Keratinocyte (primary cell): Measurements from ENCODE around the gene SPON1. TPM values are rescaled to one million over a fixed set of nuclear protein-coding genes. Genes with fewer than 3 reads are reported as not detected.

Experiments used
- DNase-seq: peaks from one replicate; pipeline ENCODE4 v3.0.0-alpha.2; 2011; ENCODE audit warnings: low read depth, missing footprints, low spot score
- FAIRE-seq: peaks from 2 replicates; lab custom pipeline; 2011; peaks lifted over from hg19 to GRCh38; lab: Jason Lieb, UNC
- H2AFZ ChIP-seq: 2 replicates; pipeline ENCODE4 v1.6.0; 2012; ENCODE audit warnings: low read length, control low read depth, inconsistent platforms; ENCODE audit not compliant: control insufficient read depth
- H3K27ac ChIP-seq: 2 replicates; pipeline ENCODE4 v1.5.1; 2011; ENCODE audit warnings: low read length; ENCODE audit not compliant: control insufficient read depth, insufficient read depth
- H3K27me3 ChIP-seq: 3 replicates; pipeline ENCODE4 v1.6.0; 2011; ENCODE audit warnings: low read length; ENCODE audit not compliant: control insufficient read depth, insufficient read depth; ENCODE audit errors: extremely low read depth
- H3K36me3 ChIP-seq, 2 experiments: 2 replicates in 1 of 2; 3 replicates in 1 of 2; pipeline ENCODE4 v1.5.1; 2011; ENCODE audit warnings: low read length in 2 of 2, mild to moderate bottlenecking in 1 of 2; ENCODE audit not compliant: control insufficient read depth in 2 of 2, insufficient read depth in 2 of 2; ENCODE audit errors: extremely low read depth in 1 of 2
- H3K4me1 ChIP-seq: 3 replicates; pipeline ENCODE4 v1.5.1; 2011; ENCODE audit warnings: low read length; ENCODE audit not compliant: control insufficient read depth, insufficient read depth; ENCODE audit errors: extremely low read depth
- H3K4me2 ChIP-seq: 3 replicates; pipeline ENCODE4 v1.6.0; 2011; ENCODE audit warnings: low read depth, low read length; ENCODE audit not compliant: control insufficient read depth, insufficient read depth; ENCODE audit errors: extremely low read depth
- H3K4me3 ChIP-seq, 3 experiments: fragments of 200-600 bp in 1 of 3; sonication (generic) in 1 of 3; 2 replicates in 2 of 3; 3 replicates in 1 of 3; pipeline ENCODE4 v1.5.1; 2011 to 2016; ENCODE audit warnings: low read length in 3 of 3, mild to moderate bottlenecking in 3 of 3, control low read depth in 2 of 3, inconsistent platforms in 1 of 3, low read depth in 1 of 3, mixed read lengths in 1 of 3, mixed run types in 1 of 3, moderate library complexity in 1 of 3; ENCODE audit not compliant: control insufficient read depth in 2 of 3, insufficient read depth in 2 of 3; ENCODE audit errors: extremely low read depth in 1 of 3
- H3K79me2 ChIP-seq: 2 replicates; pipeline ENCODE4 v1.6.0; 2012; ENCODE audit warnings: low read length; ENCODE audit not compliant: control insufficient read depth, insufficient read depth
- H3K9ac ChIP-seq: 3 replicates; pipeline ENCODE4 v1.6.0; 2011; ENCODE audit warnings: low read length; ENCODE audit not compliant: control insufficient read depth, insufficient read depth; ENCODE audit errors: extremely low read depth
- H3K9me1 ChIP-seq: 3 replicates; pipeline ENCODE4 v1.6.0; 2011; ENCODE audit warnings: low read length; ENCODE audit not compliant: control insufficient read depth, insufficient read depth; ENCODE audit errors: extremely low read depth
- H3K9me3 ChIP-seq: 2 replicates; pipeline ENCODE4 v1.5.1; 2012; ENCODE audit warnings: low read depth, low read length; ENCODE audit not compliant: control insufficient read depth
- H4K20me1 ChIP-seq: 3 replicates; pipeline ENCODE4 v1.6.0; 2011; ENCODE audit warnings: low read length; ENCODE audit not compliant: control insufficient read depth, insufficient read depth; ENCODE audit errors: extremely low read depth
- CTCF ChIP-seq, 3 experiments: IDR thresholded peaks in 1 of 3; conservative IDR thresholded peaks in 1 of 3; optimal IDR thresholded peaks in 1 of 3; 2 replicates in 2 of 3; 3 replicates in 1 of 3; pipeline versions ENCODE3 to v1.5.1; 2011; ENCODE audit warnings: low read length in 3 of 3, mild to moderate bottlenecking in 3 of 3, moderate library complexity in 2 of 3, control low read depth in 1 of 3, inconsistent platforms in 1 of 3; ENCODE audit not compliant: insufficient read depth in 2 of 3; ENCODE audit errors: extremely low read depth in 1 of 3
- EZH2 ChIP-seq: IDR thresholded peaks from one replicate; pipeline ENCODE4 v1.6.1; 2012; ENCODE audit warnings: inconsistent platforms, mild to moderate bottlenecking, low read length, moderate library complexity
- dilution Hi-C: fragments of 300-500 bp; cut with MboI; formaldehyde crosslinking; loops from one replicate; pipeline ENCODE4 v1.7.0; 2020; ENCODE audit warnings: low sequenced_read_pairs; ENCODE audit not compliant: extremely low pct_ligation_motif_present
- polyA plus RNA-seq, 5 experiments: library from polyadenylated mRNA; depleted of rRNA in 3 of 5; stranded (reverse) in 3 of 5; stranded (forward) in 1 of 5; unstranded in 1 of 5; fragments of >200 nt; gene quantifications; 1 replicate in 1 of 5; 2 replicates in 3 of 5; 3 replicates in 1 of 5; pipeline versions ENCODE4 v1.2.1 to v1.2.3, GENCODE V29; 2011 to 2012; ENCODE audit warnings: missing spikeins in 2 of 5, low read depth in 1 of 5, low replicate concordance in 1 of 5

The SPON1 gene
- polyA plus RNA-seq, 1 donor (not counting 4 experiments of a cell fraction or from before 2014, with no cell fraction given) = not detected

DNA sequence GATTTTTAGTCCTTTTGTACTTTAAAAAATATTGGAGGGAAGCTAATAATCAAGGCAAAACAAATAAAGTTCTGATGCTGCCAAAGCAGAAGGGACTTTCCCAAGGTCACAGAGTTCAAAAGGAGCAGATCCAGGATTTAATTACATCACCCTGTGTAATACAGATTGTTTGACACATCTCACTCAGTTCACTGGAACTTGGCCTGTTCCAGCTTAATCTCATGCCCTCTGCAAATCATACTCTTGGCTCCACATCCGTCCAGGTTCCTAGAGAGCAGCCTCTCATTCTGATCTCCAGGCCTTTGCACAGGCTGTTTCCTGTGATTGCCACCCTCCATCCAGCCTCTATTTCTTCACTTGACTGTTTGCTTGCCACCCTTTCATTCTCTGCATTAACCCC, 151.7 kb downstream of the SPON1 start:
- H3K36me3 ChIP-seq = no peaks in the 10 kb centered on the region
- DNase-seq (no peak), FAIRE-seq (peak; percentile 23)
- no peaks in the 10 kb centered on the region for H3K9me3 ChIP-seq
- H3K4me1 ChIP-seq = no peaks in the 10 kb centered on the region
- H3K9ac ChIP-seq = no peak overlapping the region
- no peaks in the 10 kb centered on the region for H3K27me3 ChIP-seq
- no peaks in the 10 kb centered on the region for H4K20me1 ChIP-seq
- H3K79me2 ChIP-seq = no peaks in the 10 kb centered on the region
- dilution Hi-C loops = no loop called here
- TF ChIP-seq CTCF (optimal IDR thresholded peaks at IDR 0.05 in 1 of 3, IDR thresholded peaks at IDR 0.05 in 1 of 3, conservative IDR thresholded peaks at IDR 0.05 in 1 of 3; ENCODE audit: extremely low read depth in 1 of 3, insufficient read depth in 2 of 3, low read length in 3 of 3) = no peak
- TF ChIP-seq EZH2 = no peak
- no peaks in the 10 kb centered on the region for H3K9me1 ChIP-seq
- H2AFZ ChIP-seq = no peak overlapping the region
- H3K4me2 ChIP-seq = no peak overlapping the region
- H3K27ac ChIP-seq = no peak overlapping the region
- H3K4me3 ChIP-seq = no peak overlapping the region

DNA sequence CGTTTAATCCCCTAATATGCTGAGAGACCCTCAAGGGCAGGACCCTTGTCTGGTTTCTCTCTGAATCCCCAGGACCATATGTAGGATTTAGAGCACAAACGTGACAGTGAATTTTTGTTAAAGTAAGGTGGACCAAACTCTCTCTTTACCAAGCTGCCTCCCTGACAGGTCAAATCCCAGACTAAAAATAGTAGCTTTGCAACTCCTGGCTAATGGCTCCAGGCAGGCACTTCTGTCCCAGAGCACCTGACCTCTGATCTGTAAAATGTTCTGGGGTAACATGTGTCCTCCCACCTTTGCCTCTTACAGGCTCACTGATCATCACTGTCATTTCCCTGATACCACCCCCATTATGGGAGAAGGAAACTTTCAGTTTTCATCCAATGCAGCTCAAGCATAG, 152.3 kb downstream of the SPON1 start:
- TF ChIP-seq CTCF (optimal IDR thresholded peaks at IDR 0.05 in 1 of 3, IDR thresholded peaks at IDR 0.05 in 1 of 3, conservative IDR thresholded peaks at IDR 0.05 in 1 of 3; ENCODE audit: extremely low read depth in 1 of 3, insufficient read depth in 2 of 3, low read length in 3 of 3) (no peak), EZH2 (no peak)
- Histone ChIP-seq H4K20me1 (no peaks in the 10 kb centered on the region), H3K79me2 (no peaks in the 10 kb centered on the region), H3K27ac (no peak overlapping the region), H3K4me2 (no peak overlapping the region), H3K9me3 (no peaks in the 10 kb centered on the region), H3K36me3 (no peaks in the 10 kb centered on the region), H3K9ac (no peak overlapping the region), H2AFZ (no peak overlapping the region), H3K9me1 (no peaks in the 10 kb centered on the region), H3K4me1 (no peaks in the 10 kb centered on the region), H3K27me3 (no peaks in the 10 kb centered on the region), H3K4me3 (no peak overlapping the region)
- dilution Hi-C loops = no loop called here
- no peak for DNase-seq
- no peak for FAIRE-seq
